H1 (cell line): ENCODE data around the gene LOXHD1. TPM values are rescaled to one million over a fixed set of nuclear protein-coding genes. Genes with fewer than 3 reads are reported as not detected.

Source experiments
- BACH1 ChIP-seq: IDR thresholded peaks from 2 replicates; pipeline ENCODE4 v1.6.1; 2012; ENCODE audit warnings: low read length, improper control_type of control experiment
- CHD7 ChIP-seq: fragments of 300-600 bp; sonication (generic); IDR thresholded peaks from 2 replicates; pipeline ENCODE4 v1.7.1; 2012; ENCODE audit warnings: low read length, moderate library complexity, mild to moderate bottlenecking, inconsistent platforms; ENCODE audit not compliant: insufficient replicate concordance
- FOSL1 ChIP-seq: IDR thresholded peaks from 2 replicates; pipeline ENCODE4 v1.6.1; 2011; ENCODE audit warnings: mild to moderate bottlenecking, low read depth, low read length, moderate library complexity; ENCODE audit not compliant: insufficient read depth
- GABPA ChIP-seq: IDR thresholded peaks from 2 replicates; pipeline ENCODE4 v1.6.1; 2011; ENCODE audit warnings: mild to moderate bottlenecking, low read length, moderate library complexity, borderline replicate concordance; ENCODE audit not compliant: insufficient read depth
- PHF8 ChIP-seq: fragments of 200-600 bp; sonication (generic); conservative IDR thresholded peaks from 2 replicates; pipeline ENCODE4 v1.7.1; 2012; ENCODE audit warnings: low read depth, mild to moderate bottlenecking, inconsistent platforms, low read length, moderate library complexity
- RBBP5 ChIP-seq: IDR thresholded peaks from 2 replicates; pipeline ENCODE4 v1.7.1; 2012; ENCODE audit warnings: low read depth, mild to moderate bottlenecking, inconsistent platforms, low read length, moderate library complexity, borderline replicate concordance
- SUZ12 ChIP-seq: fragments of 200-600 bp; sonication (generic); IDR thresholded peaks from 2 replicates; pipeline ENCODE4 v1.6.1; 2012; ENCODE audit warnings: mild to moderate bottlenecking, inconsistent platforms, low read length, moderate library complexity, mixed read lengths
- TAF7 ChIP-seq: optimal IDR thresholded peaks from 2 replicates; pipeline ENCODE3; 2011; ENCODE audit warnings: low read depth, mild to moderate bottlenecking, inconsistent platforms, low read length, moderate library complexity, borderline replicate concordance
- USF2 ChIP-seq: IDR thresholded peaks from 2 replicates; pipeline ENCODE4 v1.6.1; 2011; ENCODE audit warnings: low read length, improper control_type of control experiment
- polyA plus RNA-seq, 7 experiments: library from polyadenylated mRNA; depleted of rRNA in 3 of 7; stranded (reverse) in 5 of 7; unstranded in 2 of 7; fragments of >200 nt in 5 of 7; fragments of 200-250 nt in 2 of 7; gene quantifications; 1 replicate in 5 of 7; 2 replicates in 1 of 7; 4 replicates in 1 of 7; pipeline versions ENCODE4 v1.2.1 to v1.2.3, GENCODE V29; 2011 to 2013; ENCODE audit warnings: missing spikeins in 2 of 7, mixed read lengths in 2 of 7
- total RNA-seq: library from RNA; stranded (reverse); fragmentation: NEBNext Ultra II Directional; extraction: Animal tissue kit (Norgen Biotek cat#: 25700); gene quantifications from 2 replicates; pipeline ENCODE4 v1.2.1, GENCODE V29; 2021

The LOXHD1 gene
- total and polyA plus RNA-seq, 2 of the 8 experiments (the other 6 are each of a cell fraction or from before 2014, with no cell fraction given), result 0.02 TPM; not detected in 1

GRCh38 chr18:46554406-46555080, 102.5 kb downstream of the LOXHD1 start (continued):
- TF ChIP-seq CHD7 (no peak), BACH1 (no peak), USF2 (no peak), GABPA (no peak), RBBP5 (no peak), FOSL1 (no peak), PHF8 (no peak), TAF7 (no peak), SUZ12 (no peak)
